Heart left ventricle (tissue), 16 donors: ENCODE results near the gene OR6K3. TPM values are rescaled to one million over a fixed set of nuclear protein-coding genes. Genes with fewer than 3 reads are reported as not detected.

Source experiments
- ATAC-seq, 4 donors: fragments of 200-7000 bp; cut with Tn5 transposase; one replicate each; pipeline ENCODE4 v1.9.1; 2020 to 2022; ENCODE audit warnings: moderate library complexity in 4 of 4, mild to moderate bottlenecking in 3 of 4, moderate number of reproducible peaks in 1 of 4
- DNase-seq, 5 donors: peaks; one replicate each; pipeline ENCODE4 v3.0.0-alpha.2; 2020
- H3K27ac ChIP-seq, 12 donors: fragments of 200-600 bp; sonication (generic) in 4 of 12; one replicate each; pipeline versions ENCODE4 v1.5.0 to v1.8.0; 2016 to 2022; ENCODE audit warnings: mild to moderate bottlenecking in 2 of 12
- H3K27me3 ChIP-seq, 9 donors: fragments of 200-600 bp; sonication (generic) in 2 of 9; one replicate each; pipeline versions ENCODE4 v1.5.1 to v1.8.0; 2016 to 2022; ENCODE audit warnings: mild to moderate bottlenecking in 3 of 9
- H3K36me3 ChIP-seq, 9 donors: fragments of 200-600 bp; sonication (generic) in 2 of 9; one replicate each; pipeline versions ENCODE4 v1.5.0 to v1.8.0; 2018 to 2022; ENCODE audit warnings: mild to moderate bottlenecking in 2 of 9
- H3K4me1 ChIP-seq, 12 donors: fragments of 200-600 bp; sonication (generic) in 4 of 12; one replicate each; pipeline versions ENCODE4 v1.5.0 to v1.8.0; 2016 to 2022; ENCODE audit warnings: mild to moderate bottlenecking in 3 of 12
- H3K4me3 ChIP-seq, 12 donors: fragments of 200-600 bp; sonication (generic) in 4 of 12; one replicate each; pipeline versions ENCODE4 v1.5.0 to v1.8.0; 2017 to 2022; ENCODE audit warnings: mild to moderate bottlenecking in 9 of 12, moderate library complexity in 4 of 12
- H3K9me3 ChIP-seq, 12 donors: fragments of 200-600 bp; sonication (generic) in 4 of 12; one replicate each; pipeline versions ENCODE4 v1.5.0 to v1.8.0; 2016 to 2022; ENCODE audit warnings: mild to moderate bottlenecking in 1 of 12
- CTCF ChIP-seq, 12 donors: fragments of 200-600 bp; sonication (generic) in 4 of 12; IDR thresholded peaks; one replicate each; pipeline versions ENCODE4 v1.5.0 to v1.8.0; 2018 to 2022; ENCODE audit warnings: antibody characterized with exemption in 12 of 12, mild to moderate bottlenecking in 5 of 12
- POLR2A ChIP-seq, 2 donors: fragments of 450-650 bp; IDR thresholded peaks; one replicate each; pipeline ENCODE4 v1.6.1; 2017; ENCODE audit warnings: antibody characterized with exemption in 2 of 2, mild to moderate bottlenecking in 2 of 2, moderate library complexity in 2 of 2
- WGBS, 4 donors: extraction: QIAGEN DNeasy Blood & Tissue Kit in 2 of 4; methylation state at CpG; one replicate each; pipeline versions ENCODE4 v1.1.5 to v1.1.7; 2013 to 2018; 5-methylcytosine and 5-hydroxymethylcytosine counted together
- intact Hi-C, 10 donors: fragments of 100-400 bp; cut with DNase I; formaldehyde crosslinking; loops; one replicate each; pipeline versions ENCODE4 v1.11.1 to v1.14.2; 2022
- polyA plus RNA-seq, 2 donors: library from polyadenylated mRNA; stranded (reverse); fragments of 200-250 nt; gene quantifications; one replicate each; pipeline ENCODE4 v1.2.3, GENCODE V29; 2013
- total RNA-seq, 9 donors: library from RNA; depleted of rRNA in 2 of 9; stranded (reverse); fragments of >200 nt in 2 of 9; fragmentation: NEBNext Ultra II Directional in 3 of 9; extraction: Animal tissue kit (Norgen Biotek cat#: 25700) in 3 of 9; gene quantifications; one replicate each; pipeline versions ENCODE4 v1.1.0 to v1.2.4, GENCODE V29; 2016 to 2023
- donor health status: ischemic (EF 13 %, LVEDD 7.1; RV severe dilation, severe dysfunction).
- donor health status: healthy with polysubstance abuse.
- donor health status: DM: no; HTN: yes; CAD: no.
- donor health status: DM: no; HTN: no; CAD: no.
- donor health status: ischemic (EF 25% LVEDD 6.9; RV normal size, moderate dysfunction).
- donor health status: ischemic (EF 25% LVEDD 5.7; RV mildly dilated, moderate dysfunction).
- donor health status: healthy.
- donor health status: DM: yes; HTN: yes; CAD: no.
- donor health status: ischemic (EF 35%, LVEDD 5.7; RV mildly dilated, moderate dysfunction).
- donor health status: nonischemic (EF 11% LVEDD 7.7; RV severe dilation, severe dysfunction).
- donor health status: DM: yes; HTN: yes; CAD: no.
- donor health status: PGD.
- donor health status: ischemic (EF 29% LVEDD 5.4; RV normal size, mild dysfunction).
- donor health status: nonischemic (EF 23%, LVEDD 6.1; RV moderate dilation, normal function).

OR6K3 gene
- total and polyA plus RNA-seq, 11 donors, result not detected

GRCh38 chr1:158679289-158679688 lies 41.2 kb downstream of the OR6K3 start:
- WGBS, 4 donors, result 93 to 96% (median 93%) methylated on average over 1 of the region's 1 CpG
- intact Hi-C loops, result no loop called here
- H3K4me1 ChIP-seq, result no peaks in the 10 kb centered on the region
- no peak overlapping the region for H3K4me3 ChIP-seq
- H3K9me3 ChIP-seq, result no peaks in the 10 kb centered on the region
- H3K27ac ChIP-seq, result no peak overlapping the region
- DNase-seq (no peak), ATAC-seq (no peak)
- no peaks in the 10 kb centered on the region for H3K36me3 ChIP-seq
- H3K27me3 ChIP-seq, result no peaks in the 10 kb centered on the region
- no peak for TF ChIP-seq CTCF (IDR thresholded peaks at IDR 0.05)
- TF ChIP-seq POLR2A (IDR thresholded peaks at IDR 0.05), result no peak

- ATAC-seq, result no peak
- Histone ChIP-seq H3K27me3 (no peaks in the 10 kb centered on the region), H3K36me3 (no peaks in the 10 kb centered on the region), H3K4me3 (no peak overlapping the region), H3K27ac (no peak overlapping the region), H3K9me3 (no peaks in the 10 kb centered on the region), H3K4me1 (no peaks in the 10 kb centered on the region)
- intact Hi-C loops, result no loop called here
- 66 to 76% (median 73%) methylated on average over 4 of the region's 4 CpGs for WGBS, 4 donors
- no peak for DNase-seq
- TF ChIP-seq POLR2A (IDR thresholded peaks at IDR 0.05) (no peak), CTCF (IDR thresholded peaks at IDR 0.05) (no peak)
Measured at GRCh38 chr1:158675563-158676323, 44.8 kb downstream of the OR6K3 start.

GRCh38 chr1:158674302-158674701 lies 46.2 kb downstream of the OR6K3 start:
- DNase-seq, result no peak
- 90 to 94% (median 92%) methylated on average over 7 of the region's 7 CpGs for WGBS, 4 donors

More at GRCh38 chr1:158674302-158674701, 46.2 kb downstream of the OR6K3 start:
- H3K36me3 ChIP-seq, result no peaks in the 10 kb centered on the region
- no peaks in the 10 kb centered on the region for H3K4me1 ChIP-seq
- H3K4me3 ChIP-seq, result no peak overlapping the region
- H3K9me3 ChIP-seq, result no peaks in the 10 kb centered on the region
- no peak for ATAC-seq
- H3K27ac ChIP-seq, result no peak overlapping the region
- TF ChIP-seq POLR2A (IDR thresholded peaks at IDR 0.05) (no peak), CTCF (IDR thresholded peaks at IDR 0.05) (no peak)
- intact Hi-C loops, result no loop called here
- no peaks in the 10 kb centered on the region for H3K27me3 ChIP-seq

Other genes with a start within 250 kb of the OR6K3 start
- not detected for gene OR10R2, start 248.5 kb downstream of the OR6K3 start, total RNA-seq
- gene OR10R2, start 248.5 kb downstream of the OR6K3 start, polyA plus RNA-seq, result not detected
- not detected for gene OR6Y1, start 166.3 kb downstream of the OR6K3 start, total RNA-seq
- gene OR6Y1, start 166.3 kb downstream of the OR6K3 start, polyA plus RNA-seq, result not detected
- not detected for gene OR6P1, start 150.1 kb downstream of the OR6K3 start, total RNA-seq
- not detected for gene OR6P1, start 150.1 kb downstream of the OR6K3 start, polyA plus RNA-seq
- gene OR10X1, start 140.8 kb downstream of the OR6K3 start, total RNA-seq, result not detected
- not detected for gene OR10X1, start 140.8 kb downstream of the OR6K3 start, polyA plus RNA-seq
- gene OR10Z1, start 115.5 kb downstream of the OR6K3 start, total RNA-seq, result not detected
- gene OR10Z1, start 115.5 kb downstream of the OR6K3 start, polyA plus RNA-seq, result not detected
- under 1 TPM in 4 of 9 donors, not detected in 5; 0.08 to 0.99 (median 0.28) TPM for gene SPTA1, start 34.0 kb downstream of the OR6K3 start, total RNA-seq
- gene SPTA1, start 34.0 kb downstream of the OR6K3 start, polyA plus RNA-seq, result under 1 TPM; 0.06 to 0.19 TPM
- gene OR6K2, start 20.1 kb downstream of the OR6K3 start, total RNA-seq, result not detected
- not detected for gene OR6K2, start 20.1 kb downstream of the OR6K3 start, polyA plus RNA-seq
- not detected for gene OR6K6, start 34.0 kb upstream of the OR6K3 start, total RNA-seq
- not detected for gene OR6K6, start 34.0 kb upstream of the OR6K3 start, polyA plus RNA-seq
- gene OR6N1, start 51.5 kb upstream of the OR6K3 start, total RNA-seq, result not detected
- not detected for gene OR6N1, start 51.5 kb upstream of the OR6K3 start, polyA plus RNA-seq
- gene OR6N2, start 60.5 kb upstream of the OR6K3 start, total RNA-seq, result not detected
- not detected for gene OR6N2, start 60.5 kb upstream of the OR6K3 start, polyA plus RNA-seq
- gene MNDA, start 110.6 kb upstream of the OR6K3 start, total RNA-seq, result 10 to 100 TPM in 2 of 9 donors, 1 to 10 TPM in 7; 1.6 to 38.0 (median 3.3) TPM
- gene MNDA, start 110.6 kb upstream of the OR6K3 start, polyA plus RNA-seq, result 1 to 10 TPM; 1.1 to 1.8 TPM
- 1 to 10 TPM in 2 of 9 donors, under 1 TPM in 2, not detected in 5; 0.23 to 3.1 (median 0.73) TPM for gene PYHIN1, start 210.8 kb upstream of the OR6K3 start, total RNA-seq
- under 1 TPM; 0.07 to 0.15 TPM for gene PYHIN1, start 210.8 kb upstream of the OR6K3 start, polyA plus RNA-seq